HEK293T (cell line): ENCODE data around the gene ADAMTS7.
"Not testable (repeated sequence)": the region's sequence is repeated elsewhere in the genome, so short reads cannot be mapped to it uniquely, and the experiment has no call there.

ENCODE experiments used
- CTCF ChIA-PET: fragments of 350-600 bp; formaldehyde crosslinking; extraction: SDS; loops from one replicate; lab custom pipeline; 2021; ENCODE audit warnings: antibody characterized with exemption, inconsistent platforms; lab: Yijun Ruan, JAX
- POLR2A ChIA-PET: fragments of 350-600 bp; formaldehyde crosslinking; extraction: SDS; loops from one replicate; lab custom pipeline; 2020; ENCODE audit warnings: antibody characterized with exemption, inconsistent platforms; lab: Yijun Ruan, JAX
- DNase-seq: peaks from one replicate; pipeline ENCODE4 v3.0.0; 2012; ENCODE audit warnings: mixed read lengths; ENCODE audit errors: extremely low spot score
- ARNT ChIP-seq: fragments of 450-650 bp; IDR thresholded peaks from 2 replicates; pipeline ENCODE4 v1.6.1; 2017; ENCODE audit warnings: mild to moderate bottlenecking
- BHLHE40 ChIP-seq: fragments of 450-650 bp; IDR thresholded peaks from 2 replicates; pipeline ENCODE4 v1.6.1; 2016; ENCODE audit warnings: mild to moderate bottlenecking, moderate library complexity, borderline replicate concordance
- CTBP1 ChIP-seq: fragments of 450-650 bp; IDR thresholded peaks from 2 replicates; pipeline ENCODE4 v1.6.1; 2016; ENCODE audit warnings: borderline replicate concordance
- ELF4 ChIP-seq: fragments of 450-650 bp; IDR thresholded peaks from 2 replicates; pipeline ENCODE4 v1.6.1; 2017; ENCODE audit warnings: antibody characterized with exemption
- FOXA1 ChIP-seq: fragments of 450-650 bp; IDR thresholded peaks from 2 replicates; pipeline ENCODE4 v1.6.1; 2016; ENCODE audit warnings: mild to moderate bottlenecking
- FOXK2 ChIP-seq: fragments of 450-650 bp; IDR thresholded peaks from 2 replicates; pipeline ENCODE4 v1.6.1; 2016; ENCODE audit warnings: mild to moderate bottlenecking
- FOXM1 ChIP-seq: fragments of 450-650 bp; IDR thresholded peaks from 2 replicates; pipeline ENCODE4 v1.6.1; 2017; ENCODE audit warnings: mild to moderate bottlenecking, borderline replicate concordance
- HDGF ChIP-seq: fragments of 450-650 bp; IDR thresholded peaks from 2 replicates; pipeline ENCODE4 v1.6.1; 2017; ENCODE audit warnings: antibody characterized with exemption, borderline replicate concordance
- L3MBTL2 ChIP-seq: fragments of 450-650 bp; conservative IDR thresholded peaks from 2 replicates; pipeline ENCODE4 v1.6.1; 2016; ENCODE audit warnings: mild to moderate bottlenecking
- LEF1 ChIP-seq: fragments of 450-650 bp; IDR thresholded peaks from 2 replicates; pipeline ENCODE4 v1.6.1; 2017; ENCODE audit warnings: mild to moderate bottlenecking, borderline replicate concordance
- NFRKB ChIP-seq: fragments of 450-650 bp; IDR thresholded peaks from 2 replicates; pipeline ENCODE4 v1.6.1; 2016; ENCODE audit warnings: mild to moderate bottlenecking, moderate library complexity
- PKNOX1 ChIP-seq: fragments of 450-650 bp; IDR thresholded peaks from 2 replicates; pipeline ENCODE4 v1.6.1; 2016
- SP1 ChIP-seq: fragments of 450-650 bp; IDR thresholded peaks from 2 replicates; pipeline ENCODE4 v1.6.1; 2017
- SUZ12 ChIP-seq: fragments of 450-650 bp; IDR thresholded peaks from 2 replicates; pipeline ENCODE4 v1.6.1; 2016; ENCODE audit warnings: mild to moderate bottlenecking
- TARDBP ChIP-seq: fragments of 450-650 bp; IDR thresholded peaks from 2 replicates; pipeline ENCODE4 v1.6.1; 2016
- ZNF384 ChIP-seq: fragments of 450-650 bp; IDR thresholded peaks from 2 replicates; pipeline ENCODE4 v1.6.1; 2016

The ADAMTS7 gene

GRCh38 chr15:78761020-78761419 lies 50.2 kb downstream of the ADAMTS7 start:
- ChIA-PET POLR2A (interaction anchor here (0.8 kb wide), 1 partner anchor 10 kb away, joined by 3 read pairs; no protein-coding TSS in a partner anchor), CTCF (no interaction called here)
- no peak for DNase-seq
- TF ChIP-seq FOXM1 (no peak), HDGF (no peak), BHLHE40 (no peak), LEF1 (no peak), SP1 (no peak), L3MBTL2 (no peak), ELF4 (no peak), CTBP1 (no peak), FOXK2 (no peak), TARDBP (no peak), FOXA1 (no peak), ARNT (no peak), SUZ12 (no peak), PKNOX1 (no peak), ZNF384 (no peak), NFRKB (no peak)

GRCh38 chr15:78760091-78760882 lies 51.0 kb downstream of the ADAMTS7 start:
- CTCF ChIA-PET, DNase-seq, POLR2A ChIA-PET: not testable (repeated sequence)

GRCh38 chr15:78759361-78759998 lies 51.8 kb downstream of the ADAMTS7 start:
- POLR2A ChIA-PET, DNase-seq: not testable (repeated sequence)
- CTCF ChIA-PET = interaction anchor here (1.2 kb wide), 1 partner anchor 51 kb away, joined by 5 read pairs; no protein-coding TSS in a partner anchor

- CTCF ChIA-PET = interaction anchor here (1.2 kb wide), 1 partner anchor 51 kb away, joined by 5 read pairs; no protein-coding TSS in a partner anchor
- DNase-seq, POLR2A ChIA-PET: not testable (repeated sequence)
Observed at GRCh38 chr15:78758486-78759200, 52.6 kb downstream of the ADAMTS7 start.

- POLR2A ChIA-PET, DNase-seq: not testable (repeated sequence)
- CTCF ChIA-PET = interaction anchor here (1.1 kb wide), 1 partner anchor 38 kb away, joined by 3 read pairs; no protein-coding TSS in a partner anchor
Observed at GRCh38 chr15:78758084-78758483, 53.2 kb downstream of the ADAMTS7 start.

- ChIA-PET CTCF (interaction anchor here (1.1 kb wide), 1 partner anchor 39 kb away, joined by 3 read pairs; no protein-coding TSS in a partner anchor), POLR2A (no interaction called here)
- no peak for TF ChIP-seq FOXM1
- TF ChIP-seq FOXK2 = no peak
- no peak for TF ChIP-seq SUZ12
- no peak for TF ChIP-seq PKNOX1
- no peak for TF ChIP-seq ARNT
- no peak for TF ChIP-seq LEF1
- TF ChIP-seq HDGF = no peak
- no peak for DNase-seq
Observed at GRCh38 chr15:78757636-78757905, 53.7 kb downstream of the ADAMTS7 start.

GRCh38 chr15:78756781-78757635 lies 54.3 kb downstream of the ADAMTS7 start:
- DNase-seq, POLR2A ChIA-PET: not testable (repeated sequence)
- CTCF ChIA-PET = interaction anchor here (1.1 kb wide), 1 partner anchor 40 kb away, joined by 3 read pairs; no protein-coding TSS in a partner anchor

GRCh38 chr15:78755900-78756591 lies 55.2 kb downstream of the ADAMTS7 start:
- POLR2A ChIA-PET, CTCF ChIA-PET: not testable (repeated sequence)
- DNase-seq = peak; percentile 56

GRCh38 chr15:78754637-78755280 lies 56.5 kb downstream of the ADAMTS7 start:
- not testable (repeated sequence) for DNase-seq
- CTCF ChIA-PET = interaction anchor here (0.6 to 1.0 kb wide), 2 partner anchors 114 to 122 kb away, joined by 3 to 5 read pairs; partner anchors contain the start of gene CHRNB4

GRCh38 chr15:78753751-78754535 lies 57.3 kb downstream of the ADAMTS7 start:
- POLR2A ChIA-PET, DNase-seq: not testable (repeated sequence)
- CTCF ChIA-PET = interaction anchor here (1.0 kb wide), 1 partner anchor 113 kb away, joined by 3 read pairs; the partner anchor contains the start of gene CHRNB4

More at GRCh38 chr15:78754637-78755280, 56.5 kb downstream of the ADAMTS7 start:
- POLR2A ChIA-PET = not testable (repeated sequence)
